Smooth muscle cell (in vitro differentiated cells): Measurements from ENCODE around the gene CCDC30. TPM values are rescaled to one million over a fixed set of nuclear protein-coding genes. Genes with fewer than 3 reads are reported as not detected.

Experiments
- DNase-seq: peaks from one replicate; lab custom pipeline; 2025; ENCODE audit not compliant: unreplicated experiment; lab: John Stamatoyannopoulos, UW
- H2AFZ ChIP-seq: fragments of 200-600 bp; sonication (generic); 2 replicates; pipeline ENCODE4 v1.6.0; 2016; ENCODE audit warnings: antibody characterized with exemption, low read depth, mild to moderate bottlenecking
- H3F3A ChIP-seq: fragments of 200-600 bp; sonication (generic); 2 replicates; pipeline ENCODE4 v1.6.0; 2017; ENCODE audit warnings: antibody characterized with exemption, low read depth
- H3K27ac ChIP-seq: fragments of 200-600 bp; sonication (generic); 2 replicates; pipeline ENCODE4 v1.5.1; 2016; ENCODE audit warnings: low read depth, mild to moderate bottlenecking
- H3K27me3 ChIP-seq: fragments of 200-600 bp; sonication (generic); 2 replicates; pipeline ENCODE4 v1.6.1; 2016; ENCODE audit warnings: low read depth, mild to moderate bottlenecking
- H3K36me3 ChIP-seq: fragments of 200-600 bp; sonication (generic); 2 replicates; pipeline ENCODE4 v1.5.1; 2016; ENCODE audit warnings: low read depth
- H3K4me1 ChIP-seq: fragments of 200-600 bp; sonication (generic); 2 replicates; pipeline ENCODE4 v1.5.1; 2016; ENCODE audit warnings: low read depth
- H3K4me2 ChIP-seq: fragments of 200-600 bp; sonication (generic); 2 replicates; pipeline ENCODE4 v1.6.0; 2016; ENCODE audit warnings: mild to moderate bottlenecking
- H3K4me3 ChIP-seq: fragments of 200-600 bp; sonication (generic); 2 replicates; pipeline ENCODE4 v1.5.1; 2016; ENCODE audit warnings: mild to moderate bottlenecking
- H3K79me2 ChIP-seq: fragments of 200-600 bp; sonication (generic); 2 replicates; pipeline ENCODE4 v1.6.0; 2016; ENCODE audit warnings: low read depth, mild to moderate bottlenecking
- H3K9ac ChIP-seq: fragments of 200-600 bp; sonication (generic); 2 replicates; pipeline ENCODE4 v1.6.0; 2016; ENCODE audit warnings: low read depth
- H3K9me3 ChIP-seq: fragments of 200-600 bp; sonication (generic); replicated peaks from 2 replicates; pipeline ENCODE4 v1.5.1; 2016; ENCODE audit warnings: low read depth
- H4K20me1 ChIP-seq: fragments of 200-600 bp; sonication (generic); 2 replicates; pipeline ENCODE4 v1.6.0; 2016; ENCODE audit warnings: low read depth
- CTCF ChIP-seq: fragments of 200-600 bp; sonication (generic); IDR thresholded peaks from 2 replicates; pipeline ENCODE4 v1.5.1; 2017; ENCODE audit warnings: borderline replicate concordance, mild to moderate bottlenecking, antibody characterized with exemption; ENCODE audit not compliant: insufficient read depth, poor library complexity, severe bottlenecking
- WGBS: methylation state at CpG from one replicate; pipeline ENCODE4 v1.1.7; 2016; ENCODE audit warnings: low lambda C conversion rate; 5-methylcytosine and 5-hydroxymethylcytosine counted together
- polyA plus RNA-seq: library from polyadenylated mRNA; unstranded; fragments of >200 nt; fragmentation: Nextera tagmentation; extraction: Ambion mirVana; gene quantifications from 2 replicates; pipeline ENCODE4 v1.2.1, GENCODE V29; 2016
- total RNA-seq: library from RNA; depleted of rRNA; stranded (reverse); fragments of >200 nt; gene quantifications from 2 replicates; pipeline ENCODE4 v1.2.3, GENCODE V29; 2014

Gene CCDC30
- total and polyA plus RNA-seq, 2 experiments from 2014 or later, result 1.2 to 1.6 TPM

- no peaks in the 10 kb centered on the region for H3F3A ChIP-seq
- H3K9me3 ChIP-seq, result peaks cover 6% of the 10 kb centered on the region
- H2AFZ ChIP-seq, result no peak overlapping the region
- no peaks in the 10 kb centered on the region for H3K79me2 ChIP-seq
- no peak for DNase-seq
- no peak overlapping the region for H3K9ac ChIP-seq
- H3K36me3 ChIP-seq, result no peaks in the 10 kb centered on the region
- H3K27me3 ChIP-seq, result peaks cover 14% of the 10 kb centered on the region
- WGBS, result 90% methylated on average over 3 of the region's 3 CpGs
- no peak overlapping the region for H3K27ac ChIP-seq
- H3K4me2 ChIP-seq, result no peak overlapping the region
- H4K20me1 ChIP-seq, result no peaks in the 10 kb centered on the region
- H3K4me3 ChIP-seq, result no peak overlapping the region
- TF ChIP-seq CTCF, result no peak
- no peaks in the 10 kb centered on the region for H3K4me1 ChIP-seq
Measured at GRCh38 chr1:42592811-42593210, 129.7 kb downstream of the CCDC30 start.

GRCh38 chr1:42593486-42594100 lies 130.5 kb downstream of the CCDC30 start:
- 78% methylated on average over 2 of the region's 2 CpGs for WGBS
- Histone ChIP-seq H3K4me3 (no peak overlapping the region), H3K79me2 (no peaks in the 10 kb centered on the region), H3K4me2 (no peak overlapping the region), H3K9ac (no peak overlapping the region), H3F3A (no peaks in the 10 kb centered on the region), H3K9me3 (no peaks in the 10 kb centered on the region), H3K27me3 (peaks cover 14% of the 10 kb centered on the region), H3K27ac (no peak overlapping the region), H3K4me1 (no peaks in the 10 kb centered on the region), H3K36me3 (no peaks in the 10 kb centered on the region), H4K20me1 (no peaks in the 10 kb centered on the region), H2AFZ (no peak overlapping the region)
- DNase-seq, result no peak
- TF ChIP-seq CTCF, result no peak

GRCh38 chr1:42601472-42601871 lies 138.4 kb downstream of the CCDC30 start:
- TF ChIP-seq CTCF, result no peak
- Histone ChIP-seq H3K9ac (no peak overlapping the region), H3K4me2 (no peak overlapping the region), H3K36me3 (no peaks in the 10 kb centered on the region), H2AFZ (no peak overlapping the region), H3K9me3 (no peaks in the 10 kb centered on the region), H3K27ac (no peak overlapping the region), H3K79me2 (no peaks in the 10 kb centered on the region), H3K4me3 (no peak overlapping the region), H4K20me1 (no peaks in the 10 kb centered on the region), H3K27me3 (peaks cover 5% of the 10 kb centered on the region), H3K4me1 (no peaks in the 10 kb centered on the region), H3F3A (no peaks in the 10 kb centered on the region)
- 97% methylated on average over 2 of the region's 2 CpGs for WGBS
- no peak for DNase-seq

GRCh38 chr1:42613803-42614131 lies 150.7 kb downstream of the CCDC30 start:
- TF ChIP-seq CTCF, result no peak
- no peak overlapping the region for H2AFZ ChIP-seq

More at GRCh38 chr1:42613803-42614131, 150.7 kb downstream of the CCDC30 start:
- Histone ChIP-seq H4K20me1 (no peaks in the 10 kb centered on the region), H3K36me3 (no peaks in the 10 kb centered on the region), H3K4me2 (no peak overlapping the region), H3K27ac (no peak overlapping the region), H3K27me3 (no peaks in the 10 kb centered on the region), H3K4me1 (no peaks in the 10 kb centered on the region), H3K9ac (no peak overlapping the region), H3F3A (no peaks in the 10 kb centered on the region), H3K4me3 (no peak overlapping the region), H3K79me2 (no peaks in the 10 kb centered on the region), H3K9me3 (no peaks in the 10 kb centered on the region)
- WGBS, result 90% methylated on average over 4 of the region's 4 CpGs
- DNase-seq, result no peak
